Jurkat, Clone E6-1 (cell line): ENCODE results near the gene DIP2B.

Source experiments
- DNase-seq: peaks from one replicate; pipeline ENCODE4 v3.0.0-alpha.2; 2011; ENCODE audit warnings: low read depth, low spot score
- H3K4me3 ChIP-seq: 2 replicates; pipeline ENCODE4 v1.5.1; 2011; ENCODE audit warnings: mild to moderate bottlenecking, low read length, control low read depth, moderate library complexity

Gene DIP2B

GRCh38 chr12:50620978-50621360 is 116.2 kb downstream of the DIP2B start:
- DNase-seq, result peak; percentile 35
- H3K4me3 ChIP-seq, result no peak overlapping the region

GRCh38 chr12:50621399-50622300 is 116.9 kb downstream of the DIP2B start:
- peak overlapping the region; percentile 13 for H3K4me3 ChIP-seq

GRCh38 chr12:50625029-50625925 is 120.5 kb downstream of the DIP2B start:
- peak overlapping the region; percentile 2 for H3K4me3 ChIP-seq
- peak; percentile 73 for DNase-seq

More at GRCh38 chr12:50621399-50622300, 116.9 kb downstream of the DIP2B start:
- DNase-seq, result peak; percentile 71

- no peak for DNase-seq
- no peak overlapping the region for H3K4me3 ChIP-seq
Observed at GRCh38 chr12:50626026-50626425, 121.2 kb downstream of the DIP2B start.

DNA sequence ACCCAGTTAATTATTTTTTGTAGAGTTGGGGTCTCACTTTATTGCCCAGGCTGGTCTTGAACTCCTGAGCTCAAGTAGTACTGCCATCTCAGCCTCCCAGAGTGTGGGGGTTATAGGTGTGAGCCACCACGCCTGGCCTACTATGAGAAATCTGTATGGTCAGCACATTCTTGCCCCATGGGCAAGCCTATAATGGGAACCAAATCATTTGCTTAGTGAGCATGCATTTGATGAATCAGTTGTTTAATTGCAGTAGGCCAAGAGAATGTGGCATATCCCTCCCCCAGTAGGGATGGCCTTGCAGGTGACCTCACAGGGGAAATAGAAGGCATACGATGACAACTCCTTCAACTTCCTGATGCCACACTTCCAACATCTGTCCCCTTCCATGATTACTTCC is 122.7 kb downstream of the DIP2B start:
- no peak for DNase-seq
- H3K4me3 ChIP-seq, result no peak overlapping the region

DNA sequence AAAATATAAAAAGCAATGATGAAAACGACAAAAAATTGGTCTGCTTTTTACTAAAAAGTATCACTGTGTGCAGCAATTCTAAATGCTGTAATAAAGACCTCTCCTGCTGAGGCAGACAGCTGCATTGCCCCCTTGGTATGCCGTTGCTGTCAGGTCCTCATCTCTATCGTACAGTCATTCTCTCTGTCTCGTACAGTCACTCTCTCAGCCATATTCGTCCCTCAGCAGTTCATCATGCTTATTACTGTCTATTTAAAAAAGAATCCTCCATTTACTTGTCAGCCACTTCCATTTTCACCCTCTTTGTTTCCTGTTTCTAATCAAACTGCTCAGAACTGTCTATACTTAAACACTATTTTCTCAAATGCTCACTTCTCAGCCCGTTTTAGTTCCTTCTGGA is 123.6 kb downstream of the DIP2B start:
- DNase-seq, result no peak
- no peak overlapping the region for H3K4me3 ChIP-seq

DNA sequence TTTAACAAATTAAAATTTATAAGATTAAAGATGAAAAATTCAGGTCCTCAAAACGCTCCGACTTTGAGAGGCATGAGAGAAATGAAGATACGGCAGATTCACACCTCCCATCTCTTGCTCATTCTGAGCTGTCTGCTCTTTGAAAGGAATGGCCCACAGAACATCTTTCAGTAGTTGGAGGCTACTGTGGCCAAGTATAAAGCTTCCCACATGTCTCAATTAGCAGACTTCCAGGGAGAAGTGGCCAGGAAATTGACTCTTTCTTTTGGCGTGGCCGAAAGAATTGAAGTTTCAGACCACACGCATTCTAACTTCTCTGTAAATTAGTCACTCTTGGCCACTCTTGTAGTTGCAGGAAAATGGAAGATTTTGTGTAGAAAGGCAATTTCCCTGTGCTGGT is 129.2 kb downstream of the DIP2B start:
- DNase-seq, result no peak
- H3K4me3 ChIP-seq, result no peak overlapping the region

GRCh38 chr12:50634379-50634778 is 129.6 kb downstream of the DIP2B start:
- no peak for DNase-seq
- no peak overlapping the region for H3K4me3 ChIP-seq

GRCh38 chr12:50635364-50635763 is 130.6 kb downstream of the DIP2B start:
- no peak for DNase-seq
- H3K4me3 ChIP-seq, result no peak overlapping the region

GRCh38 chr12:50635857-50636256 is 131.1 kb downstream of the DIP2B start:
- no peak overlapping the region for H3K4me3 ChIP-seq
- DNase-seq, result no peak

DNA sequence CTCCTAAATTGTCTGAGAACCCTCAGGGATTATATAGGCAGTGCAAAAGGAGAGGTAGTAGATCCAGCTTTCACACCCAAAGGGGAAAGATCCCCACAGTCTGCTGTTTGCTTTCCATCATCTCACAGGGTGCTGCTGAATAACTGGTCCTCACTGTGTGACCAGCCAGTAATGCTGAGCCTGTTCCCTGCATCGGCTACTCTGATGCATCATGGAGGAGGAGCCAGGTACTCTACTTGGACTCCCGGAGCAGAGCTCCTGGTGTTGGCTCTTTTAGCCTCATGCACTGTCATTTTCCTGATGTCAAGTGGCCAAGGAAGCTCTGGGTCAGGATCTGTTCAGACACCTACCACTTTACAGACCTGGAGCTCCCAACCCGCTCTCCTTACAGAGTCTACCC is 131.7 kb downstream of the DIP2B start:
- no peak overlapping the region for H3K4me3 ChIP-seq
- DNase-seq, result no peak

- H3K4me3 ChIP-seq, result no peak overlapping the region
- peak; percentile 65 for DNase-seq
Observed at GRCh38 chr12:50637870-50638481, 133.2 kb downstream of the DIP2B start.

GRCh38 chr12:50638482-50638880 is 133.7 kb downstream of the DIP2B start:
- no peak overlapping the region for H3K4me3 ChIP-seq
- no peak for DNase-seq

GRCh38 chr12:50639721-50640120 is 134.9 kb downstream of the DIP2B start:
- DNase-seq, result peak; percentile 42
- no peak overlapping the region for H3K4me3 ChIP-seq

- DNase-seq, result no peak
Observed at GRCh38 chr12:50640321-50640939, 135.6 kb downstream of the DIP2B start.

DNA sequence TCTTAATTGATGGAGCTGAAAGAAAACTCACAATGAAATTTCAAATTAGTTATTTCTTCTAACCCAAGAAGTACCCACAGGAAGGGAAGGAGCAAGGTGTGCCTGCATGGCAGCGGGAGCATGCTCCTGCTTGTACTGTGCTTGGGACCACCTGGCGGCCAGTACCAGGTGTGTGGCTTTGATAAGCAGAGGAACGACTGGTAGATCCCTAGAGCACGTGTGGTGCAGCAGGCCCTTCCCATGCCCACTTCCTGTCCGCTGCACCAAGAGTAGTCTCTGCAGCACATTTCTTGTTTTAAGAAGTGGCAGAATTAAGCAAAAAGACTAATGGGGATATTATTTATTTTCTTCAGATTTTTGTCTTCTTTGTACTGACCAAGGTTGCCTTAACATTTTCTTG is 136.8 kb downstream of the DIP2B start:
- peak; percentile 85 for DNase-seq

More at GRCh38 chr12:50640321-50640939, 135.6 kb downstream of the DIP2B start:
- H3K4me3 ChIP-seq, result no peak overlapping the region

GRCh38 chr12:50642035-50642451 is 137.3 kb downstream of the DIP2B start:
- H3K4me3 ChIP-seq, result no peak overlapping the region
- no peak for DNase-seq

More for the DNA sequence above, 136.8 kb downstream of the DIP2B start:
- no peak overlapping the region for H3K4me3 ChIP-seq

DNA sequence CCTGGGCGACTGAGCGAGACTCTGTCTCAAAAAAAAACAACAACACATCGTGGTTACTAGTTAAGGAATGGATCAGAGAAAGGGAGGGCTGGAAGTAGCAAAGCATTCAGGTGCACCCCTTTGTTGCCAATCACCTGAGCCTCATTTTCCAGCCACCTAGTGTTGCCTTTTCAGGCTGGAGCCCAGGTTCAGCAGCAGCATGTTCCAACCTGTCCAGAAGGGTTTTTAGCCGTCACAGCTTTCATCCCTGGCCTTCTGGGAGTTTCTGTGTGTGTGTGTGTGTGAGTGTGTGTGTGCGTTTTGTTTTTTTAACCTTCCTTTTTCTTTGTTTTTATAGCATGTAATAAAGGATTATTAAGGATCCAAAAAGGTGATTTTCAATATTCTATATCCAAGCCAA is 138.0 kb downstream of the DIP2B start:
- H3K4me3 ChIP-seq, result no peak overlapping the region
- DNase-seq, result no peak

GRCh38 chr12:50647031-50647430 is 142.2 kb downstream of the DIP2B start:
- no peak overlapping the region for H3K4me3 ChIP-seq

More at GRCh38 chr12:50647031-50647430, 142.2 kb downstream of the DIP2B start:
- DNase-seq, result no peak
